ENCODE results near the gene PLEKHG4.

The PLEKHG4 gene

GRCh38 chr16:67279296-67280089 is at the start of gene PLEKHG4:
PLEKHG4 (plus strand) TSS chr16:67279532; CDS start chr16:67280045, 513 bp downstream.
- DNase-seq = peak; percentile 89
- ATAC-seq = peak; percentile 91

DNA sequence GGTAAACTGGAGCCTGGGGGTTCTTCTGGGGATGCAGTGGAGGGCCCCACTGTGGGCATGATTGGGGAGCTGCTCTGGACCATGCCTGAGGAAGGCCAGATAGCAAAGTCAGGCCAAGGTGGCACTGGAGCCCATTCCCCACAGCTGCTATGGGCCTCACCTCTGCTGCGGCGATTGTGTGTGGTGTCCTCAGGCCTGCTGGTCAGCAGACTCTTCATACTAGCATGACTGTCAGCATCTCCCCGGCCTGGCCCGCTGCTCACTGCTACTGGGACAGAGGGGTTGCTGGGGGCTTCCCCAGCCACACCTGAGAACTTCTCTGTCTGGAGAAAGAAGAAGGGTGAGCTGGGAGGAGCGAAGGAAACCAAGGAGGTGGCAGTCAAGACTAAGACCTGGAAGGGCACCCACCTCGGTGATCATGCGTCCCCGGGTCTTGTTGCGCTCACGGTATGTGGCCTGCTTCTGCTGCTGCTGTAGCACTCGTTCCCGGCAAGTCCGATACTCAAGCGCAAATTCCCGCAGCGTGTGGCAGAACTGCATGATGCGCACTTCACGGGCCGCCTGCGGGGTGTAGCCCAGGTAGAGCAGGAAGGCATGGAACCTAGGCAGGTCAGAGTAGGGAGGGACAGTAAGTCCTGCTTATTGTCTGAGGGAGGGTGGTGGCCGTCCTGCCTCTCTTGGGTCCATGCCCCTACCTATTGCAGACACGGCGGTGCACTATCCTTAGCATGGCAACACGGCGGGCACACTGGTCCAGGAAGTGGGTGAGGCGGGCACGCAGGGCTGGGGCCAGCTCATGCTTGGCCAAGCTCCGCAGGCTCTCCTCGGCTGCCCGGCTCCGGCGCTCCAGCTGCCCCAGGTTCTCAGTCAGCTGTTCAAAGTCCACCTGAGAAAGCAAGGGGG is 49.2 kb upstream of the PLEKHG4 start:
- DNase-seq (no peak), ATAC-seq (no peak)

GRCh38 chr16:67230809-67231660 is 48.3 kb upstream of the PLEKHG4 start:
- ATAC-seq = no peak
- no peak for DNase-seq

DNA sequence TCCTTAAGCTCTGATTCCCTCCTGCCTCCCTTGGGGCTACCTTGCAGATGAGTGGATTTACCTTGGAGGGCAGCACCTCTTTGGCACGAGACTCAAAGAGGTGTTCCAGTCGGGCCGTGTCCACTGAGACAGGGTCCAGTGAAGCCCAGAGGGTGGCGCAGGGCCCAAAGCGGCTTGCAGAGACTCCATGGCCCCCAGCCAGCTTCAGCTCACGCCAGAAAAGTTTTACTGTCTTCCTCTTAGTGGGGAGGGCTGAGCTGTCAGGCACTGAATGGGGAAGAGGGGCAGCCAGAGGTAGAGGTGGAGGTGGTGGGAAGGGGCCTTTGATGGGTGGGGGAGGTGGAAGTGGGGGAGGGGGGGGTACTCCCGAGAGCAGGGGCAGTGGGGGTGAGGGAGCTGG is 45.7 kb upstream of the PLEKHG4 start:
- ATAC-seq (no peak), DNase-seq (no peak)

GRCh38 chr16:67234180-67234597 is 45.1 kb upstream of the PLEKHG4 start:
- no peak for ATAC-seq
- DNase-seq = no peak

GRCh38 chr16:67235816-67236562 is 43.3 kb upstream of the PLEKHG4 start:
- DNase-seq (no peak), ATAC-seq (no peak)

GRCh38 chr16:67236563-67237395 is 42.6 kb upstream of the PLEKHG4 start:
- ATAC-seq = peak; percentile 78
- DNase-seq = peak; percentile 90

- no peak for DNase-seq
- ATAC-seq = no peak
Observed at GRCh38 chr16:67237396-67238277, 41.7 kb upstream of the PLEKHG4 start.

- ATAC-seq = no peak
- no peak for DNase-seq
Observed at GRCh38 chr16:67238278-67238575, 41.1 kb upstream of the PLEKHG4 start.

- no peak for DNase-seq
Observed at GRCh38 chr16:67238806-67239470, 40.4 kb upstream of the PLEKHG4 start.

GRCh38 chr16:67240506-67240905 is 38.8 kb upstream of the PLEKHG4 start:
- DNase-seq (no peak), ATAC-seq (no peak)

More at GRCh38 chr16:67238806-67239470, 40.4 kb upstream of the PLEKHG4 start:
- no peak for ATAC-seq

- DNase-seq (no peak), ATAC-seq (no peak)
Observed at GRCh38 chr16:67241008-67241900, 38.1 kb upstream of the PLEKHG4 start.

GRCh38 chr16:67242138-67242730 is 37.1 kb upstream of the PLEKHG4 start:
- DNase-seq (no peak), ATAC-seq (no peak)

DNA sequence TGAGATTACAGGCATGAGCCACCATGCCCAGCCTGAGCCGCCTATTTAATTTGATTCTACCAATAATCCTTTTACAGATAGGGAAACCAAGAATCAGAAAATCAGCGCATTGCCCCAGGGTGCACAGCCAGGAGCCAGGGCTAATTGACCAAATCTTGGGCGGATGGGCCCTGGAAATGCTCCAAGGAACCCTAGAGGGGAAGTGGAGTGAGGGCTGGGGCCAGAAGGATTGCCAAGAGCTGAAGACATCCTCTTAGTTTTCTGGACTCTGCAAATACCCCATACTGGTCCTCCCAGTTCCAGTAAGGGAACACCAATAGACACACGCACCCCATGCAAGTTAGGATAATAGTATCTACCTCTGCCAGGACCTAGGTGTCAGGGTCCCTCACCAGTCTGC is 35.9 kb upstream of the PLEKHG4 start:
- ATAC-seq (no peak), DNase-seq (no peak)

- DNase-seq (peak; percentile 85), ATAC-seq (peak; percentile 75)
Observed at GRCh38 chr16:67244387-67245185, 34.7 kb upstream of the PLEKHG4 start.

DNA sequence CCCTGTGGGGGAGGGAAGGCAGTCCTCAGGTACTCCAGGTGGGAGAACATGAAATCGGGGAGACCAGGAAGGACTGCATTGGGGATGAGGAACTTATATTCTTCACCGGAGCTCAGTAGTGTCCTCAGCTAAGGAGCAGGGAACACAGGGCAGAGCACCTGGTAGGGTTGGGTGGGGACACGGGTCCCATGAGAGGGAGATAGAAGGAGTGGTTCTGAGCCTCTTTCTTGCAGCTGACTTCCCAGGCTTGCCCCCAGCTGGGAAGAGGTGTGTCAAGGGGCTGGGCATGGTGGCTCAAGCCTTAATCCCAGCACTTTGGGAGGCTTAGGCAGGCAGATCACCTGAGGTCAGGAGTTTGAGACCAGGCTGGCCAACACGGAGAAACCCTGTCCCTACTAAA is 34.1 kb upstream of the PLEKHG4 start:
- ATAC-seq (no peak), DNase-seq (no peak)

DNA sequence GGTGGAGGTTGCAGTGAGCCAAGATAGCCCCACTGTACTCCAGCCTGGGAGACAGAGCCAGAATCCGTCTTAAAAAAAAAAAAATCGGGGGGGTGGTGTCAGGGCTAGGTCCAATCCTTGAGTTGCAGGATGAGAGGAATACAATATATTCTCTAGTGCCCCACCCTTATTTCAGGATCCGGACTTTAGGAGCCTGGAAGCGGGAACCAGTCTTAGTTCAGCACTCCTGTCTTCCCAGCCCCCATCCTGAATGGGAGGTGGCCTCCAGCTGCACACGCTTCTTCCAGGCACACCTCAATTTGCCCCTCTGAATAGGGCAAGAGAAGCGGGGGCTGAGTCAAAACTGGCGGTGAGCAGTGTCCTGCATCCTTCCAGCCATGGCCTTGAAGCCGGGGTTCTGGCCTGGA is 33.7 kb upstream of the PLEKHG4 start:
- no peak for ATAC-seq

More for the DNA sequence above, 33.7 kb upstream of the PLEKHG4 start:
- no peak for DNase-seq

All from stimulated activated naive CD8-positive, alpha-beta T cell treated with anti-CD3 and anti-CD28 coated beads, Interleukin-15, Interleukin-2, amounts not matched to agents 100 U/mL and 50 U/mL, for 24 hours (primary cell).